GM23248 (cell line): Measurements from ENCODE around the gene STAC3.

Experiments
- EZH2 ChIP-seq: fragments of 200-600 bp; sonication (generic); IDR thresholded peaks from 2 replicates; pipeline ENCODE4 v1.6.1; 2018; ENCODE audit warnings: antibody characterized with exemption, mild to moderate bottlenecking; ENCODE audit not compliant: insufficient read depth, poor library complexity, severe bottlenecking
- EZH2phosphoT487 ChIP-seq: fragments of 200-600 bp; sonication (generic); IDR thresholded peaks from 2 replicates; pipeline ENCODE4 v1.6.1; 2018; ENCODE audit warnings: antibody characterized with exemption, moderate library complexity, mild to moderate bottlenecking, low read depth; ENCODE audit not compliant: insufficient read depth

DNA sequence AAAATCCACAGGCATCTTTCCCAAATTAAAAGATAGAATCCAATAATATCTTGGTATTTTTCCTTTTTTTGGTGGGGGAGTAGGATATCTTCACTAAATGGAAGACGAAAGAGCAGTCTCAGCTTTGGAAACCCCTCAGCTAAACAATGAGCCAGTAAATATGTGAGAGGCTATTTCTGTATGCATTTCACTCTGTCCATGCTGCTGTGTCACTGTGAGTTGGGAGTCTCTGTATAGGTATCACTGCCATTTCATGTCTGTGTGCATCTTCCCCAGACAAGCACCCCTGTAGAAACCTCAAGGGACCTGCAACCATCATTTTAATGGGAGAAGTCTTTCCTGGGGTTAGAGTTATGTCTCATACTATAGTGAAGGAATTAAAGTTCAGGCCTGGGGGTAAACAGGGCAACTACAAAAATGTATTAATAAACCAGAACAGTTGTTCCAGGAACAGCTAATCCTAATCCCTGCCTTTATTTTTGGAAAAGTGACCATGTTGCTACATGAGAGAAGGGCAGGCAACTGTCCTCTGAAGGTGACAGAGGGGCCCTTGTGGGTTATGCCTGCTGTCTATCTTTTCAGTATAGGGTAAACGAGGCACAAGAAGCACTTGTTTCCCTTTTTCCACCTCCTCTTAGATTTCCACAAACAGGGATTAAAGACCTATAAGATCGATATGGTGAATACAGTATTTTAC is 11.3 kb upstream of the STAC3 start:
- TF ChIP-seq EZH2phosphoT487 (no peak), EZH2 (no peak)
